ENCODE data around the gene ESYT2.
"Not testable (repeated sequence)": the region's sequence is repeated elsewhere in the genome, so short reads cannot be mapped to it uniquely, and the experiment has no call there.

ESYT2 gene

DNA sequence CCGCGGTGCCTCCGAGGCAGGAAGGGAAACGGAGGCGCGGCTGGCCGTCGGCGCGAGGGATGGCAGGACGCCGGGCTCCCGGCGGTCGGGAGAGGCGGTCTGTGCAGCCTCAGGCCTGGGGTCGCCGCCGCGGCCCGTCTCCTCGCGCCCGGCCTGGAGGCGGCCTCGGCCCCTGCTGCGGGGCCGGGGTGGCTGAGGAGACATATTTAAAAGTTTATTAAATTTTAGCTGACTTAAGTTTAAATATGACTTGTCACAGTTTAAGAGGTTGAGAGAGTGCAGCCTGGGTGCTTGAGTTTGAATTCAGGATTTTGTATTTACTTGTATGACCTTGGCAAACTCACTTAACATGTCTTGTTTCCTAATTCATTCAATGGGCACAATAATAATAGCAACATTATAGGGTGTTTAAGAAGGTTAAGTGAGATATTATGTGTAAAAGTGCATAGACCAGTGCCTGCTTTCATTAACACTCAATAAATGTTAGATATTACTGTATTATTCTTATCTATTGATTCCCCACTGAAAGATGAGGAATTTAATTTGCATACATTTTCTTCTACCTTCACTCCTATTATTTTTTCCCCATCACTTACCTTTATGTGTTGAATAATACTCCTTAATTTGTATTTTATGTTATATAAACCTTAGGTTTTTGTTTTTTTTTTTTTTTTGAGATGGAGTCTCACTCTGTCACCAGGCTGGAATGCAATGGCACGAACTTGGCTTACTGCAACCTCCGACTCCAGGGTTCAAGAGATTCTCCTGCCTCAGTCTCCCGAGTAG is 27.8 kb upstream of the ESYT2 start:
- DNase-seq (ENCODE audit: low read depth in 2 of 2): no peak

DNA sequence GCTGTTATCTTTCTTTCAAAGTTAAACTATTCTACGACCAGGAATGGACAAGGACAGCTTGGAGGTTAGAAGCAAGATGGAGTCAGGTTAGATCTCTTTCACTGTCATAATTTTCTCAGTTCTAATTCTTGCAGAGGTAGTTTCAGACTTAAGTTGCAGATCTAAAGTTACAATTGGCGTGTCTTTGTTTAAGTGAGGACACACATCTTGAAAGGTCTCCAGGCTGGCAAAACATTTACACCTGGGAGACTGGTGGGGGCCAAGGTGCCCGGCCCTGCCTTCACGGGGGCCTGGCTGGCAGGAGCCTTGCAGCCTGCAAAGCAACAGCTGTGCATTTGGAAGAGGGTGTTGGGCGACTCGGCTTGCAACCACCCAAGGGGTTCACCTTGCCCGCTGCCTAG is 25.4 kb upstream of the ESYT2 start:
- no peak for DNase-seq (ENCODE audit: low read depth in 2 of 2)

DNA sequence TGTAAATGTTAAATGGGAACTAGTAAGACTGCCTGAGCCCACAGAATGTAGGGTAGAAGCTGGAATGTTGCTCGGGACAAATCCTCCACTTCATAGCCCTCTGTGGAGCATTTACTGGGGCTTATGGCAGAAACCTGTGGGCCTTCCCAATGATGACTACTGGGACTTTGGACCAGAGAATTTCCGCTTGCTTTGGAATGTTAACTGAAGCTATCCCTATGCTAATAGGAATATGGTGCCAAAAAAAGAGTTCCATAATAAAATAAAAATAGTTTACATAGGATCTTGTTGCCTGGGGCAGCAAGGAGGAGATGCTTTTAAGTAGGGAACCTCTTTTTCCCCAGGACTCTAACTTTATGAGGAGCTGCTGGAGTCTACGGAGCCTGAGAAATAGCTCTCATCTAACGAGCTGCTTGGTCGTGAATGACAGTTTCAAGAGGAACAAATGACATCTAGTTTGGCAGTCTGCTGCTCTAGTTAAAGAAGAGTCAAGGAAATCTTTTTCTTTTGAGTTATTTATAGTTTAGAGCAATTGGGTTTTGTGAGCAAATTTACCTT is 21.3 kb upstream of the ESYT2 start:
- DNase-seq (ENCODE audit: low read depth in 2 of 2): no peak

DNA sequence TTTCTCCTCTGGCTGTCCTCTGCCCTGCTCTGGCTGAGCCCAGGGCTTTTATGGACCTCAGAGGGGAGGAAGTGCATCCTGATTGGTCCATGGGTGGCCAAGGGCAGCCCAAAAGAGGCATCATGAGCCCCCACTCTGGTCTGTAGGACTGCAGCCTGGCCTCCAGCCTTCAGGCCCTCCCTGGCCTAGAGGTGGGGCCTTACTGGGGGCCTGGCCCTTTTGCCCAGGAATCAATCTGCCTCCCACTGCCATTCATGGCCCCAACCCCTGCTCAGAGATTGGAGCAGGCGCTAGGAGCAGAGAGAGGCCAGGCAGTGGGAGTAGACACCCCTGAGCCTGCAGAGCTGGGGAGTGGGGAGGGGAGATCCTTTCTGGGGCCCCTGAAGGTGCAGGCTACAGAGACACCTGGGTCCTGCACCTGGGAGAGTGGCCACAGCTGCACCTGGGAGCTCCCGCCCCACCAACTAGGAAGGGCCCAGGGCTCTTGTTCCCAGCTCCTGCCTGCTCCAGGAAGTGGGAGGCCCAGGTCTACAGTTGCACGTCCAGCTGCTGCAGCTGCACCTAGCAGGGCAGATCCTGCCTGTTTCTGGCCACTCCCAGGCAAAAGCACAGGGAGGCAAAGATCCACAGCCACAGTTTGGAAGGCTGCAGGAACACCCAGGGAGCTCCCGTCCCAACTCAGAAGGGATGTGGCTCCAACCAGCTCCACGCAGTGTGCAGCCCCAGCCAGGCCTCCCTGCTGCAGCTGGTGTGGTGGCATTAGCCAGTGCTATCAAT is 20.6 kb upstream of the ESYT2 start:
- no peak for DNase-seq (ENCODE audit: low read depth in 2 of 2)

DNA sequence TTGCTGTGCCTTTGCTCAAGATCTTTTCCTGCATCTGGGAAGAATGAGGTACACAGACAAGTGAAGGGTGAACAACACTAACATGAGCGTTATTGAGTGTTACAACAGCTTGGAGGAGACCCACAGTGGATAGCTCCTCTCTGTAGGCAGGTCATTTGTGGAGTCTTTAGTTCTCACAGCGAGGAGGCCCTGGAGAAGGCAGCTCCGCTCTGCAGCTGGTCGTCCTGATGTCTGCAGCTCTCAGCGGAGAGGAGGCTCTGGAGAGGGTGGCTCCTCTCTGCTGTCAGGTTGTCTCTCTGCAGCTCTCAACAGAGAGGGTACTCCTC is 20.1 kb upstream of the ESYT2 start:
- no peak for DNase-seq (ENCODE audit: low read depth in 2 of 2)

DNA sequence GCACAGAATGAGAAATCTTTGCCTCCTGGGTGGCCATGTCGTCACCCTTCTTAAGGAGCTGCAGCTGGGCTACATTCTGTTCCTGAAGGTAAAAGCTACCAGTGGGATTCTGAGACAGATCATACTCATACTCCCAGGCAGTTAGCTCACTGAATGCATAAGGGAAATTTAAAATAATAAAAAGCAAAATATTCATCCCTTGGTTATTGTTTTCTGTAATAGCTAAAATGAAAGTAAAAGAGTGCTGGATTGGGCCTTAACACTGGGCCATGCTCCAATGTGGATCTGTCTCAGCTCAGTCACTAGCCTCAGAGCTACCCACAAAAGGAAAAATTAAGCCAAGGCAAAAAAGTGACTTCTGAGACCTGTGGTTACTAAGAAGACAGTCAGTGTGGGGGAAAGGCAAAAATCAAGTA is 18.1 kb upstream of the ESYT2 start:
- DNase-seq (ENCODE audit: low read depth in 2 of 2): no peak

DNA sequence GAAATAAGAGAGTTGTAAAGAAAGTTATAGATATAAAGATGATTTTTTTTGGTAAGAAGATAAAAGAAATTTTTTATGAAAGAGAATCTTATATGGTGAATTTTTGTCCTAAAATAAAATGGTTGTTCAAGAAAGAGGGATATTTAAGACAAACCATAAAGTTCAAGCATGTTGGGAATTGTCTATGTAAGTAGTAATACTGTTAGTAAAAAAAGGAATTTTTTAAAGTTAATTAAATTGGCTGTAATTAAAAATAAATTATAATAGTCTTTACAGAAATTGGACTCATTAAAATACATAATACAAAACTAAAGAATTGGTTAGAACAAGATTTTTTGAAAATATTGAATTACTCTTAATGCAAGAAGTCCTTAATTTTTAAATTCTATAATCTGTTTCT is 17.0 kb upstream of the ESYT2 start:
- DNase-seq (ENCODE audit: low read depth in 2 of 2): no peak

DNA sequence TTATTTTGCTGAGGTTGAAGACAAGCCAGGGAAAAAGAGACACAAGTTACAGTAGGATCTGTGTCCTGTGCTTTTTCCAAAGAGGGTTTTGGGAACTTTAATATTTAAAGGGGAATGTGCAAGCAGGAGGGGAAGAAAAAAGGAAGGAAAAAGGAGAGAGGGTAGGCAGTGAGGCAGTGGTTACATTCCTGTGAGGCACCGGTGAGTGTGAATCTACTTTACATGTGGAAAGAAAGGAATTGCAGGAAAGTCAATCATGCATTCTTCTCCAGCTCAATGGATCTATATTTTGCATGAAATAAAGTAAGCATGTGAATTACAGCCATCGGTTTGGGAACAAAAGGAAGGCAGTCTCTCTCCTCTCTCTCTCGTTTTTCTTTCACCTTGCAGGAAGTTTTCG is 14.5 kb upstream of the ESYT2 start:
- DNase-seq (ENCODE audit: low read depth in 2 of 2): no peak

DNA sequence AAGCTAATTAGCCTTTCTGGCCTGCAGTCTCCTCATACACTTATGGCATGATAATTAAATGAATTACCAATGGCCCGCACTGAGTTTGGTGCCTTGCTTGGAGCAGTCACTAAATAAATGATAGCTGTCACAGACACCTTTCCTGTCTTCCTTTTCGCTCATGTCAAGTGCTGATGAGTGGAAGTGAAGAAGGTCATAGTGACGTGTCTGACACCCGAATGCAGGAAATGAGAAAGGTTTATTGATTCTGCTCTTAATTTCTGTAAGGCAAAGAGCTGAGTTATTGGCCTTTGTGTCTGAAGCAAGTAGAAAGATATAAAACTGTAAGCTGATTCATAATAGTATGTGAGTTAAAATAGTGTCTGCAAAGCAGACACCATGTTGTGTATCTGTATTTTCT is 13.2 kb upstream of the ESYT2 start:
- DNase-seq (ENCODE audit: low read depth in 2 of 2): no peak

DNA sequence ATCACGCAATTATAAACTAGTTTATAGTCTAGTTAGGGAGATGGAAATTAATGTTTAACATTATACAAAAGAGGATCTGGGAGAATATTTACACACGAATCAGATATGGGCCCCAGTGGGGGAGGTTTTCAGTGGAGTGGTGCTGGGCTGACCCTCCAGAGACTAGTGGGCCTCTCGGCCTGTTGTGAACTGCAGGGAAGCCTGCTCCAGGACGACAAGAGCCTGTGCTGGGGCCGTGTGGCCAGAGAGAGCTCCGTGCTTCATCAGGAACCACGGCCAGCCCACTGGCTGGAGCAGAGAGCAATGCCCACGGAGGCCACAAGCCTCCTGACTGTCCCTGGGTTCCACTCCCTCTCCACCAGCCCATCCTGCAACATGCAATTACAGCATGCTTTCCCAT is 11.3 kb upstream of the ESYT2 start:
- no peak for DNase-seq (ENCODE audit: low read depth in 2 of 2)

DNA sequence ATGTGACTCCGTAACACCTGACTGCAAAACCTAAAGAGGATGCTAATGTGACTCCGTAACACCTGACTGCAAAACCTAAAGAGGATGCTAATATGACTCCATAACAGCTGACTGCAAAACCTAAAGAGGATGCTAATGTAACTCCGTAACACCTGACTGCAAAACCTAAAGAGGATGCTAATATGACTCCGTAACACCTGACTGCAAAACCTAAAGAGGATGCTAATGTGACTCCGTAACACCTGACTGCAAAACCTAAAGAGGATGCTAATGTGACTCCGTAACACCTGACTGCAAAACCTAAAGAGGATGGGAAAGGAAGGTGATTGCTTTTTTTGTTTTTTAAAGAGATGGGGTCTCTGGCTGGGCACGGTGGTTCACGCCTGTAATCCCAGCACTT is 9.9 kb upstream of the ESYT2 start:
- not testable (repeated sequence) for DNase-seq (ENCODE audit: low read depth in 2 of 2)

DNA sequence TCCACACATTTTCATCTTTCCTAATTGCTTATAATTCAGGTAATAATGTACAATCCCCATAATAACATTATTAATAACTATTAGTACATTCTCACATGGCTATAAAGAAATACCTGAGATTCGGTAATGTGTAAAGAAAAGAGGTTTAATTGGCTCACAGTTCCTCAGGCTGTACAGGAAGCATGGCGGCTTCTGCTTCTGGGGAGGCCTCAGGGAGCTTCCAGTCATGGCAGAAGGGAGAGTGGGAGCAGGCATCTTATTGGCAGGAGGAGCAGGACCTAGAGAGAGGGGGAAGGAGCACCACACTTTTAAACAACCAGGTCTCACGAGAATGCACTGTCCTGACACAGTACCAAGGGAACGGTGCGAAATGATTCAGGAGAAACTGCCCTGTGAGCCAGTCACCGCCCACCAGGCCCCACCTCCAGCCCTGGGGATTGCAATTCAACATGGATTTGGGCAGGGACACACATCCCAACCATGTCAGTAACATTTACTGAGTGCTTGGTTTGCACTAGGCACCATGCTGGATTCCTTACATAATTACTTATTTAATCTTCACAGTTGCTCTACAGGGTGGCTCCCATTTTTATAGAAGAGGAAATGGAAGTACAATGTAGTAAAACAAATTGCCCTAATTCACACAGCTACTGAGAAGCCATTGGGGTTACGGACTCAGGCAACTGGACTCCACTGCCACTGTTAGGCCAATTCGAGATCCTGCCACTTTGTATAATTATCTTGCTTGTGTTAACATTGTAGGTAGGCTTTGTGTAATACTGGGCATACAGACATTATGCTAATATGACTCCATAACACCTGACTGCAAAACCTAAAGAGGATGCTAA is 8.7 kb upstream of the ESYT2 start:
- DNase-seq (ENCODE audit: low read depth in 2 of 2): no peak

DNA sequence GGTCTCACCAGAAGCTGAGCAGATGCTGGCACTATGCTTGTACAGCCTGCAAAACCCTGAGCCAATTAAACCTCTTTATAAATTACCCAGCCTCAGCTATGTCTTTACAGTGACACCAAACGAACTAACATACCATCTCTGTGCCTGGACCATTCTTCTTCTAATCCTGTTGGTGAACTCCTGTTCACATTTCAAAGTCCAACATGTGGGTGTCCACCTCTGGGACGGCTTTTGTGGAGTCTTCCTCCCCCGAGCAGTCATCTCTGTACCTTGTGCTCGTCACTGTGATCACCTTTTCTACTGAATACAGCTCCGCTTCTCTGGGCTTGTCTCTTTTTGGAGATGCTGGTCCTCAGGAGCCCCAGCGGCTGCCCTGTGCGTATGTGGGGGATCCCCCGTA is 7.4 kb upstream of the ESYT2 start:
- no peak for DNase-seq (ENCODE audit: low read depth in 2 of 2)

DNA sequence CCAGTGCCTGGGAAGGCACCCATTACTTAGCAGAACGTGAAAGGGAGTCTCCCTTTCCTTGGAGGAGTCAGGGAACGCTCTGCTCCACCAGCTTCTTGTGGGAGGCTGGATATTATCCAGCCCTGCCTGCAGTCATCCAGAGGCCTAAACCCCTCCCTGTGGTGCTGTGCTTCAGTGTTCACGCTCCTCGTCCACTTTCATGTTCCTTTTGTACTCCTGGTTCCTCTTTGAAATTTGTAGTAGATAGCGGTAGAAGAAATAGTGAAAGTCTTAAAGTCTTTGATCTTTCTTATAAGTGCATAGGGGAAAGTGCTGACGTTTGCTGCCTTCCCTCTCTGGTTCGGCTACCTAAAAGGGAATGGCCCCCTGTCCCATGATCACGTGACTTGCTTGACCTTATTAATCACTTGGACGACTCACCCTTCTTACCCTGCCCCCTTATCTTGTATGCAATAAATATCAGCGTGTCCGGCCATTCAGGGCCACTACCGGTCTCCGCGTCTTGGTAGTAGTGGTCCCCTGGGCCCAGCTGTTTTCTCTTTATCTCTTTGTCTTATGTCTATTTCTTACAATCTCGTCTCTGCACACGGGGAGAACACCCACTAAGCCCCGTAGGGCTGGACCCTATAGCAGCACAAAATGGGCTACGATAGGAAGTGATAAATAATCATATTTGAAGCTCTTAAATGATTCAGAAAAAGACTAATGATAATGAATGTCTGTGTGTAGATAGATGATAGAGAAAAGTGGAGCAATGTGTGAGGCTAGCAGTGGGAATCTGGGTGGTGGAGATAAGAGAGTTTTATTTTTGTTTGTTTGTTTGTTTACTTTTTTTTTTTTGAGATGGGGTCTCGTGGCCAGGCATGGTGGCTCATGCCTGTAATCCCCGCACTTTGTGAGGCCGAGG is 5.8 kb upstream of the ESYT2 start:
- no peak for DNase-seq (ENCODE audit: low read depth in 2 of 2)

DNA sequence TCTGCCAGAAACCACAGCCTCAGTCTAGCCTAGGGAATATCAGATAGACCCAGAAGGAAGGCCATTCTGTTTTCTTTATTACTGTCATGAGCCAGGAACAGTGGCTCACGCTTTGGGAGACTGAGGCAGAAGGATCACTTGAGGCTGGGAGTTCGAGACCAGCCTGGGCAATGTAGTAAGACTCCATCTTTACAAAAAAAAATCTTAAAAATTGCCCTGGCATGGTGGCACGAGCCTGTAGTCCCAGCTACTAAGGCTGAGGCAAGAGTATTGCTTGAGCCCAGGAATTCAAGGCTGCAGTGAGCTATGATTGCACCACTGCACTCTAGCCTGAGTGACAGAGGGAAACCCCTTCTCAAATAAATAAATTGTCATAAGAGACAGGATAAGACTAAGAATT is 3.7 kb upstream of the ESYT2 start:
- no peak for DNase-seq (ENCODE audit: low read depth in 2 of 2)

DNA sequence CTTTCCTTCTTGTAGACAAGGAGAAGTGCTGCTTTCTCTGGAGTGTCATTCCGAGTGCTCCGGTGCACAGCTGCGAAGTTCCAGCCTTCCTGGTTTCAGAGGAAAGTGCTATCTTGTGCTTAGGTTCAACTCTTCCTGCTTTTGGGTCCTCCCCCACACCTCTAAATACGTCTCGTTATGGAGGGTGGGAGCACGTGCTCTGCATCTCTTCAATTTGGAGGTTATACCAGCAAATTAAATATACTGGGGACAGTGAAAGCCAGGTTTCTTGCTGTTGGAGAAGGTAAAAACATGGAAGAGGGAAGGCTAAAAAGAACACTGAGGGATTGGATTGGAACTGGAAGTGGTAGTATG is 2.4 kb upstream of the ESYT2 start:
- DNase-seq (ENCODE audit: low read depth in 2 of 2): no peak

DNA sequence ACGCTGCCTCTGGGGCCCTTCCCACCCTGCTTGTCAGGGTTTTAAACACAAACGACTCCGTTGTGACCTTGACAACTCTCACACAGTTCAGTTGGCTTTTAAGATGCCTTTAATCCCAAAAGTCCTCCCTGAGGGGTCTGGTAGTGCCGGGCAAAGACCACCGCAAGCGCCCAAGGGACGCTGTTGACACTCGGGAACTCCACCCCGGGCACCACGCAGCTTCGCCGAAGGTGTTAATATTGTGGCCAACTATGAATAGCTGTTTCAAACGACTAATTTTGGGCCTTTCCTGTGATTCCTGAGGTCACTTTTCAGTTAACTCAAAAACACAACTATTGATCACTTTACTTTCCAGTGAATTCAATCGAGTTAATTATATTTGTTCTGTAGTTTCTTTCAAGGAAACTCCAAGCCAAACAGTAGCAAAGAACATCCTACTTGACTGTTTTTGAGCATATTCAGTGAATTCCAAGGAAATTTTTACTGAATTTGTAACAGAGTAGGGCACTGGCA is 958 bp upstream of the ESYT2 start:
- no peak for DNase-seq (ENCODE audit: low read depth in 2 of 2)

DNA sequence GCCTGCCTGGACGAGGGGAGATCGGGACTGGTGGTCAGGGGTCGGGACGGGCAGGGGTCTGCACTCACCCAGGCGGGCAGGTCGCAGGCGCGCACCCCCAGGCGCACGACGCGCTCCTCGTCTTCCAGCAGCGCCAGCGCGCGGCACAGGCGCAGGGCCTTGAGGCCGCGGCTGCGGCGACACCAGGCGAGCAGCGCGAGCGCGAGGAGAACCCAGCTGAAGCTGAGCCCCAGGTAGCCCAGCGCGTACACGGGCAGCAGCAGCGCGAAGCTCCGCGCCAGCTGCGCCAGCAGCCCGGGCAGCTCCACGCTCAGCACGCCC is 328 bp downstream of the ESYT2 start:
- DNase-seq (ENCODE audit: low read depth in 2 of 2): peak; percentile 50 to 66

DNA sequence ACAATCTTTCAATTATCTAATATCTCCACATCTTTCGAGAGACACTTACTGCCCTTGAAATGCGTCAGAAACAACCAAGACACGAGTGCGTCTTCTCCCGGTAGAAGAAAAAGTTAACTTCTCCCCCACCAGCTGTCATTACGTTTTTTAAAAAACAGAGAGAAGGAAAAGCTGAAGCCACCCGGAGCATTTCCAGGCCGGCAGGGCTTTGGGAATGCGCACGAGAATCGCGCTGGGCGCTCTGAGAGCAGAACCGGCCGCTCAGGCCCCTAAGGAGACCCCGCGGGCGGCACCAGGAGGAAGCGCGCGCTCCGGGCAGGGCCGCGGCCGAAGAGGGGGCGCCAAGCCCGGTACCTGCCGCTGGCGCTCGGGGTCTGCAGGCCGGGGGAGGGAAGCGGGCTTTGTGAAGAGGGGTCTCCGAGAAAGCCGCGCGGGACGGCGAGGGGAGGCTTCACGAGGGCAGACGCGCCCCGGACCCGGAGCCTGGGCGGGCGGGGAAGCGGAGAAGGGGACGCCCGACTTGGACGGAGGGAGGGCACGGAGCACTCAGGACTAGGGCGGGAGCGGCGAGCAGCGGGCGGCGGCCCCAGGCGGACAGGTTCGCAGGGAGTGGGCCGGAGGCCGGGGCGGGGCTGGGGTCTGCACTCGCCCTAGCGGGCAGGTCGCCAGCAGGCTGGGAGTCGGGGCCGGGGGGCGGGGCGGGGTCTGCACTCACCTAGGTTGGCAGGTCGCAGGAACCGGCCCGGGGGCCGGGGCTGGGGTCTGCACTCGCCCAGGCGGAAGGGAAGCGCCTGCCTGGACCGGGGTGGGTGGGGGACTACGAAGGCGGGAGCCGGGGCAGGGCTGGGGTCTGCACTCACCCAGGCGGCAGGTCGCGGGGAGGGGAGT is 932 bp downstream of the ESYT2 start:
- no peak for DNase-seq (ENCODE audit: low read depth in 2 of 2)

DNA sequence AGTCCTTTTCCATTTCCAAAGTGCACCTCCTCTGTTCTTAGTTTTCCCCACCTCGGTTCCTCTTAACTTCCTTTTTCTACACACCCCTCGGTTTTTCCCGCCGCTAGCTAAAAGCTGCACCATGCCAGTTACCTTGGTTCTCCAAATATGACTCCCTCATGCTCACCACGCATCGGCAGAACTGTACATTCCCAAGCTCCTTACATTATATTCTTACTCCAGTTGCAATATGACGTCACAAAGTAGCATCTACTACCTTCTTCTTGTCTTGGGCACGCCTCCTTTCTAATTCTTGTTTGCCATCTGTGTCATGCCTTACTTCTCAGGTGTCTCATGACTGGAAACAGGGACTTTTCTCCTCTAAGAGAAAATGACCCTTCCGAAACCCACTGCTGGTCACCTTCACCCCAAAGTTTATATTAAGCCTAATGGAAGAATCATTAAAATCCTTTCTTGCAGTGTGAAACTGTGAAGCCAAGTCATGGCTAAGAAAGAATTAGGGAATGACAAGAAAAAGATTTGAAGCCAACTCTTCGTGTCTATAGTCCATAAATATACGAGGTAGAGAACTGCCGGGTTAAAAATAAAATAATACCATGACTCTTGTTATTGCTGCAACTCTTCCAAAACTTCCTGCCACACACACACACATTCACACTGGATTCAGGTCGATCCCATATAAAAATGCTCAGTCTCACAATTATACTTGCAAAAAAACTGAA is 1.7 kb downstream of the ESYT2 start:
- no peak for DNase-seq (ENCODE audit: low read depth in 2 of 2)

Measured in stimulated activated CD4-positive, alpha-beta T cell treated with anti-CD3 and anti-CD28 coated beads, Interleukin-4, amount 100 ng/mL, for 48 hours (primary cell).